GM21528 (cell line): Measurements from ENCODE around the gene DPAGT1.
A peak's percentile ranks its signal among the peaks of the same experiment; 100 is the strongest.
"Not testable (repeated sequence)": the region's sequence is repeated elsewhere in the genome, so short reads cannot be mapped to it uniquely, and the experiment has no call there.

Source experiments
- ATAC-seq: cut with Tn5 transposase; IDR thresholded peaks from one replicate; pipeline ENCODE4 v1.9.1; 2021; ENCODE audit warnings: mild to moderate bottlenecking, moderate library complexity; ENCODE audit not compliant: unreplicated experiment, low FRiP score

Gene DPAGT1

GRCh38 chr11:119101759-119102423 is at the start of gene DPAGT1:
TSS of gene DPAGT1 (minus strand) at chr11:119101853. CDS start at chr11:119101655, 198 bp downstream.
- peak; percentile 75 for ATAC-seq

- ATAC-seq: no peak
Observed at GRCh38 chr11:119149786-119150275, 48.2 kb upstream of the DPAGT1 start.

- ATAC-seq: no peak
Observed at GRCh38 chr11:119149018-119149785, 47.5 kb upstream of the DPAGT1 start, which contains the start of gene ABCG4. TSS of gene ABCG4 (plus strand) at chr11:119149052. CDS start at chr11:119149966, 914 bp downstream.

- ATAC-seq: no peak
Observed at GRCh38 chr11:119148720-119149017, 47.0 kb upstream of the DPAGT1 start.

- no peak for ATAC-seq
Observed at GRCh38 chr11:119147604-119148333, 46.1 kb upstream of the DPAGT1 start.

- no peak for ATAC-seq
Observed at GRCh38 chr11:119145551-119145950, 43.9 kb upstream of the DPAGT1 start.

GRCh38 chr11:119144825-119145486 is 43.3 kb upstream of the DPAGT1 start:
- no peak for ATAC-seq

GRCh38 chr11:119139276-119139675 is 37.6 kb upstream of the DPAGT1 start:
- not testable (repeated sequence) for ATAC-seq

- ATAC-seq: no peak
Observed at GRCh38 chr11:119134389-119134978, 32.8 kb upstream of the DPAGT1 start.

- no peak for ATAC-seq
Observed at GRCh38 chr11:119130662-119131061, 29.0 kb upstream of the DPAGT1 start.

- ATAC-seq: no peak
Observed at GRCh38 chr11:119126675-119127268, 25.1 kb upstream of the DPAGT1 start.

- ATAC-seq: no peak
Observed at GRCh38 chr11:119125821-119126220, 24.2 kb upstream of the DPAGT1 start.

- no peak for ATAC-seq
Observed at GRCh38 chr11:119121811-119122124, 20.1 kb upstream of the DPAGT1 start.

GRCh38 chr11:119121008-119121810 is 19.6 kb upstream of the DPAGT1 start, which contains the start of gene HINFP:
TSS of gene HINFP (plus strand) at chr11:119121580. CDS start at chr11:119126945, 5,365 bp downstream.
- peak; percentile 94 for ATAC-seq

GRCh38 chr11:119120639-119121007 is 19.0 kb upstream of the DPAGT1 start:
- no peak for ATAC-seq

- no peak for ATAC-seq
Observed at GRCh38 chr11:119118946-119119345, 17.3 kb upstream of the DPAGT1 start.

- ATAC-seq: no peak
Observed at GRCh38 chr11:119118227-119118626, 16.6 kb upstream of the DPAGT1 start.

- ATAC-seq: no peak
Observed at GRCh38 chr11:119117004-119117706, 15.5 kb upstream of the DPAGT1 start.

GRCh38 chr11:119116601-119117000 is 14.9 kb upstream of the DPAGT1 start:
- no peak for ATAC-seq
